ENCODE results near the gene CMTM7. TPM values are rescaled to one million over a fixed set of nuclear protein-coding genes. Genes with fewer than 3 reads are reported as not detected.

CMTM7 gene
- total RNA-seq, 2 donors from 2014 or later: 26.9 to 51.1 TPM

DNA sequence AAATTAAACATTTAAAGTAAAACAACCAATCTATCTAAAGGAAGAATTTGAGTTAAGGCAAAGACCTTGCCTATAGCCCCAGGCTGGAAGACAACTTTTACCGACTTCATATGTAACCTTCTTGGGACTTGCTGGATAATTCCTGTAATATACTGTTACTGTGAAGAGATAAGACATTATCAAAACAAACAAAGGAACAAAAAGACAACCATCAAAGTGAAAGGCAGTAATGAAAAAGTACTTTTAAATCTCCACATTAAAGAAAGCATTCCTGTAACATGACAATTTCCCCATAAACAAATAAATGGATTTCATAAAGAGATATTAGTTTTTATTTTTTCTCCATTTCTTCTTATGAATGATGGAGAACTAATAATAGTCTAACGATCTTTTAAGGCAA, 108.6 kb downstream of the CMTM7 start:
- no peaks in the 10 kb centered on the region for H3K9me3 Mint-ChIP-seq
- peaks cover 66% of the 10 kb centered on the region for H3K36me3 Mint-ChIP-seq (ENCODE audit: low read depth)
- H3K27me3 Mint-ChIP-seq: no peaks in the 10 kb centered on the region
- peak overlapping the region; percentile 100 for H3K4me3 Mint-ChIP-seq
- H3K27ac Mint-ChIP-seq: peak overlapping the region; percentile 86
- ATAC-seq (replicated peaks): no peak
- peaks cover 31% of the 10 kb centered on the region for H3K4me1 Mint-ChIP-seq

DNA sequence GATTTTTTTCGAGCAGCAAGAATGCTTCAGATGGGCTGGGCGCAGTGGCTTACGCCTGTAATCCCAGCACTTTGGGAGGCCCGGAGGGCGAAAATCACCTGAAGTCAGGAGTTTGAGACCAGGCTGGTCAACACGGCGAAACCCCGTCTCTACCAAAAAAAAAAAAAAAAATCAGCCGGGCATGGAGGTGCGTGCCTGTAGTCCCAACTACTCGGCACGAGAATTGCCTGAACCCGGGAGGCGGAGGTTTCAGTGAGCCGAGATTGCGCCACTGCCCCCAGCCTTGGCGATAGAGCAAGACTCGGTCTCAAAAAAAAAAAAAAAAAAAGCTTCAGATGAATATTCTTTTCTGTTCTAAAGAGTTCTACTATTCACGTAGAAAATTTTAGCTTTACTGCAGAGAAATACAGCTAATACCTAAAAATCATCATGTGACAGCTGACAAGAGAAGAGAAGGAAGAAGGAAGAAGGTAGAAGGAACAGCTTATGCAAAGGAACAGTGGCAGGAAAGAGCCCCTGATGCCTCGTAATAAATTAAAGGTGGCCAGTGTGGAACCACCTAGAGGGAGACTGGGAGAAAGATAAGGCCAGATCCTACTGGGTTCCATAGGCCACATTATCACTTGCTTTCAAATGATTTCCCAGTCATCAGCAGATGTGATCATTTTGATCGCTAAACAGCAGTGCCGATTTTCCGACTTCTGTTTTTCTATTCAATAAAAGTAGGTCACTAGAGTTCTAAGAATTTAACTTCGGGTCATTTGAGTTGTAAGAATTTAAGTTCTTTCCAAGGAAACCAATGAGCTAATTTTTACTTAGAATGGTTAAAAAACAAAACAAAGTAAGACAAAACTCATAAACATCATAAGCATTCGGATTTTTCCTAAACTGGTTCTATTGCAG, 109.5 kb downstream of the CMTM7 start:
- ATAC-seq (replicated peaks): peak; percentile 7
- Mint-ChIP-seq H3K9me3 (no peaks in the 10 kb centered on the region), H3K4me3 (peak overlapping the region; percentile 100), H3K36me3 (ENCODE audit: low read depth) (peaks cover 57% of the 10 kb centered on the region), H3K4me1 (peaks cover 31% of the 10 kb centered on the region), H3K27me3 (no peaks in the 10 kb centered on the region), H3K27ac (peak overlapping the region; percentile 86)

DNA sequence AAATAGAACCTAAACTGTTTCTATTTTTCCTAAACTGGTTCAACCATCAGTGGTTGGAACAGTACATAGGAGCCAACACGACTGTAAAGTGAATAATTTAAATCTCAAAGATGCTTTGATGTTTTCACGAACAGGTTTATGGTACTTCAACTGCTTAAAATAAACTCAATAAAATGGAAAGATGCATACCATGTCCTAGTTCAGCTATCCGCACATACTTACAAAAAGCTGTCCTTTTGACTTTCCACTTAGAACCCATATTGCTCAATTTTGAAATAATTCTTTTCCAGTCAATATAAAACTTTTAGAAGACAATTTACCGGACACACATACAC, 110.1 kb downstream of the CMTM7 start:
- Mint-ChIP-seq H3K4me3 (peak overlapping the region; percentile 100), H3K27me3 (no peaks in the 10 kb centered on the region), H3K9me3 (no peaks in the 10 kb centered on the region), H3K27ac (peak overlapping the region; percentile 86), H3K4me1 (peaks cover 27% of the 10 kb centered on the region), H3K36me3 (ENCODE audit: low read depth) (peaks cover 51% of the 10 kb centered on the region)
- no peak for ATAC-seq (replicated peaks)

DNA sequence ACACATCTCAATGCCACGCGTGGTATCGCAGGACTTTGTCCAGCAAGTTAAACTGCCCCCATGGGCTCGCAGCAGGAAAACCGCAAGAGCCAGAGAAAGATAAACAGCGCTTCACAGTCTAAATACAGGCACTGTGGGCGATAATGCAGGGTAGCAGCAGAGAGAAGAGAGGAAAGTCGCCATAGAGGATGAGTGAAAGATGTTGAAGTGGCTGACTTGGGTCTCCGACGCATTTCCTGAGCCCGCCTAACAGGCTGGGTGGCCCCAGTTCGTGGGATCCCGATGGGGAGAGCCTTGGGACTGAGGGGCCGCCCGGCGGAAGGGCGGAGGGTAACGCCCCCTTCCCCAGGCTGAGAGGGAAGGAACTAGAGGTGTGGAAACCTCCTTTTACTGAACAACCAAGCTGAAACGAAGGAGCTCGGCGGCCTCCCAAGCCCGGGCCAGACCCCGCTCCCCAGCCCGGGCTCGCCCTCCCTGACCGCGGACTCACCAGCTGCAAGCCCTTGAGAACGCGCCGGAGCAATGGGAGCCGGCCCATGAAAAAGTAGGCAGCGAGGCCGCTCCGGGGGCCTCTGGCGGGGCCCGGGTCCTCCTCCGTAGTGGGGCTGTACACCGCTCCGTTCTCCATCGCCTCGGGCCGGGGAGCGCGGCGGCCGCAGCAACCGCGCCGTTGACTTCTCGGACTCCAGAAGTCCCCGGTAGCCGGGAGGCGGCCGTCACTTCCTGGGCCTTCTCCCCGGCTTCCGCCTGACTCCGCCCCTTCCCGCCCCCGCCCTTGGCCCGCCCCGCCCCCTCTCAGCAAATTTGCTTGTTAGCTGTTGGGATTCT, 110.7 kb downstream of the CMTM7 start, which contains the start of gene CMTM6:
CMTM6 (minus strand) TSS at position 735 of the 828 bp plus-strand sequence; CDS start at position 628, 107 bp downstream.
- Mint-ChIP-seq H3K4me1 (peaks cover 24% of the 10 kb centered on the region), H3K4me3 (peak within 1 kb of the TSS; percentile 100), H3K27ac (peak within 1 kb of the TSS; percentile 86), H3K9me3 (no peaks in the 10 kb centered on the region), H3K36me3 (ENCODE audit: low read depth) (peaks cover 46% of the 10 kb centered on the region), H3K27me3 (no peaks in the 10 kb centered on the region)
- peak; percentile 85 for ATAC-seq (replicated peaks)

DNA sequence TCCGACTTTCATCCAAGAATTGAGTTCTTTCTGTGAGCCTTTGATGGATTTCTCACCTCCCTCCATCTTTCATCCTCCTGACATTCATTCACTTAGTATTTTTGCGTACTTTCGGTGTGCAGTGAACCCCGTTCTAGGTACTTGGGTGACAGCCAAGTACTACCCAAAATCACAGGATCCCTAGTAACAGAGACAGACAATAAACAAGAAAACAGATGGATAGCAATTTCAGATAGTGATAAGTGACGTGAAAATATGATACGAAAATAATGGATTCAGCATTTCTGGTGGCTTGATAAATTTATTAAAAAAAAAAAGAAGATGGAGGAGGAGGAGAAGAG, 111.3 kb downstream of the CMTM7 start:
- peak overlapping the region; percentile 100 for H3K4me3 Mint-ChIP-seq
- peak overlapping the region; percentile 86 for H3K27ac Mint-ChIP-seq
- no peaks in the 10 kb centered on the region for H3K9me3 Mint-ChIP-seq
- peak; percentile 4 for ATAC-seq (replicated peaks)
- peaks cover 24% of the 10 kb centered on the region for H3K4me1 Mint-ChIP-seq
- H3K27me3 Mint-ChIP-seq: no peaks in the 10 kb centered on the region
- peaks cover 40% of the 10 kb centered on the region for H3K36me3 Mint-ChIP-seq (ENCODE audit: low read depth)

Other genes starting within 250 kb of the CMTM7 start
- gene CMTM8, start 153.2 kb upstream of the CMTM7 start, total RNA-seq: 1 to 10 TPM; 5.2 to 7.2 TPM
- 100 to 1,000 TPM; 101 to 124 TPM for gene CMTM6, start 111.0 kb downstream of the CMTM7 start, total RNA-seq
- 10 to 100 TPM; 21.3 to 35.9 TPM for gene DYNC1LI1, start 179.0 kb downstream of the CMTM7 start, total RNA-seq